Adrenal gland (tissue), 5 donors: ENCODE results near the gene LRP2BP.

ENCODE experiments used
- CTCF ChIP-seq, 6 experiments: fragments of 450-650 bp in 4 of 6; fragments of 200-600 bp in 2 of 6; sonication (generic) in 1 of 6; IDR thresholded peaks; 1 replicate in 5 of 6; 2 replicates in 1 of 6; pipeline versions ENCODE4 v1.5.1 to v1.8.0; 2016 to 2021; ENCODE audit warnings: antibody characterized with exemption in 6 of 6, mild to moderate bottlenecking in 2 of 6, moderate library complexity in 1 of 6
- POLR2A ChIP-seq, 2 donors: fragments of 450-650 bp; IDR thresholded peaks; one replicate each; pipeline ENCODE4 v1.6.1; 2017; ENCODE audit warnings: antibody characterized with exemption in 2 of 2, mild to moderate bottlenecking in 2 of 2, moderate library complexity in 1 of 2
- donor health status: DM: no; HTN: no; CAD: no.

GRCh38 chr4:185383451-185383850, 12.3 kb downstream of the LRP2BP start:
- TF ChIP-seq CTCF (IDR thresholded peaks at IDR 0.05) (no peak), POLR2A (IDR thresholded peaks at IDR 0.05) (no peak)
